ENCODE data around the gene LRRC40.
A peak's percentile ranks its signal among the peaks of the same experiment; 100 is the strongest.
"Not testable (repeated sequence)": the region's sequence is repeated elsewhere in the genome, so short reads cannot be mapped to it uniquely, and the experiment has no call there.

The LRRC40 gene

DNA sequence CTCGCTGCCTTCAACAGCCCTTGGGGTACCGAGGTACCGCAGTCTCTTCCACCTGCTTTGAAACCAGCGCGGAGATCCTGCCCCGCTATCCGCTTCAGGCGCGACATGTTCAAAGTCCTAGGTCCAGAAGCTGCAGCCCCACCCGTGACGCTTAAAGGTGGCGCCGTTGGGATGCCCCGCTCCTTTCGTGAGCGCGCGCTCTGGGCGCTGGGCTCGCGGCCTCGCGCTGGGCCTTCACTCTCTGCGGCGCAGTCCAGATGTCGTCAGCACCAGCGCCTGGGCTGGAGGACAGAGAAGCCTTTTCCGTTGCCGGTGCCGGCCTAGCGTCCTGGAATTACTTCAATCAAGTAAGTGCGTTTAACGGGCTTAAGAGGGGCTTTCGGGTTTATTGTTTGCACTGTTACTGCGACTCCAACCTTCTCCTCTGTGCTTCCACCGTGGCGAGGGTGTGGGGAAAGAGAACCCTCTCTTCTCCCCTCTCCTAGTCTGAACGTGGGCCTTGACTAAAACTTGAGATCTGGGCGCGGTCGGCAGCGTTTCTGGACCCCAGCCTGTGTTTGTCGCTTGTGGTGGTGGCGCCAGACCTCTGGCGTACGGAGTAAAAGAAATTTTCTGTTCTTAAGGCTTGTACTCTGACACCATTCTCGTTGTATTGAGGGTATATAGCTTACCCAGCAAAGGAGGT lies at the start of gene LRRC40:
Gene LRRC40, minus strand, starts transcription at position 146 of the 685 bp plus-strand sequence. Its CDS starts 39 bp downstream, at position 107.
- DNase-seq (ENCODE audit: low spot score), result peak; percentile 95

- no peak for DNase-seq (ENCODE audit: low spot score)
Observed at GRCh38 chr1:70248729-70249128, 43.4 kb upstream of the LRRC40 start.

- DNase-seq (ENCODE audit: low spot score), result no peak
Observed at GRCh38 chr1:70247768-70248167, 42.4 kb upstream of the LRRC40 start.

GRCh38 chr1:70247122-70247521 lies 41.7 kb upstream of the LRRC40 start:
- DNase-seq (ENCODE audit: low spot score), result no peak

DNA sequence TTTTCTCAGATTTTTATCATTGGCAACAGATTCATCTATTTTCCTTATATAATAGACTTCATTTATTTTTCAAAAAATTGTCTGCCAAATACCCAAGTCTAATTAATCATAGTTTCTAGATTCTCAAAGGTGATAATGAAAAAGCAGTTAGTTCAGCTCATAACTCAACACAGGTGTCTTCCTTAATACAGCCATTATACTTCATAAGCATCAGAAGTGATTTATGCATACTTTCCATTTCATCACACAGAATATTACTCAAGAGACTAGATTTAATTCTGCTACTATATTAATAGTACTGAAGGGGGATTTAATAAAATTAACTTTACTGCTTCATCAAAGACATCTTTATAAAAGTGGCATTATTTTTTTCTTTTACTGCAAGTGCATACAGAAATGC lies 34.6 kb upstream of the LRRC40 start:
- no peak for DNase-seq (ENCODE audit: low spot score)

DNA sequence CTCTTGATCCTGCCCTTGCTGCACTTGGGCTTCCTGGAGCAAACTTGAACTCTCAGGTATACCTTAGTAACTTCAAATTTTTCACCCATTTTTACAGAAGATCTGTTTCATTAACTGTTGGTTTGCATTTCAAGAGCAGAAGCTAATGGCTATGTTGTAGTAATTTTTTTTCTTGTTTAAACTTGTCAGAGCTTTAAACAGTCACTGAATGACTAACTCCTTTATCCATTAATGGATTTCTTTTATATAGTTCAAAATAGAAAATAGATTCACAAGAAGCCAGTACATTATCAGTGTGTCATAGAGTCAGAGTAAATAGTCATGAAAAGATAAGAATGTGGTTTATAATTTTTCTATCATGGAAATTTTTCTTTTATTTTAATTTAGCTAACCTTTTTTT lies 29.4 kb upstream of the LRRC40 start:
- no peak for DNase-seq (ENCODE audit: low spot score)

- DNase-seq (ENCODE audit: low spot score), result no peak
Observed at GRCh38 chr1:70231475-70231874, 26.1 kb upstream of the LRRC40 start.

DNA sequence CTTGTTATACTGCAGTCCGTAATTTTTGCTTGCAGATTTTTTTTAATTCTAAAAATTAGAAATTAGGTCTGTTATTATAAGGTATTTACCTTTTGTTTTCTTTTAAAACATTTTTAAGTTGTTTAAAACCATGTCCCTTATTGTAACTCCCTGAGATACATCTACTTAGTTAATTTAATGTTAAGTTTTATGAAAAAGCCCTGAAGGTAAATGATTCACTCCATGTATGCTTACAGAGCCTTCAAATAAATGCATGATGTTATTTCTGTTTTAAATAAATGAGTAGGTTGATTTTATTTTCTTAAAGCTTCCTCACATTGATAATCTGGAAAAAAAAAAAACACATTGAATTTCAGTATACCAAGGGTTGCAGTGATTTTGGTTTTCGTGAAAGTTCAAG lies 23.3 kb upstream of the LRRC40 start:
- DNase-seq (ENCODE audit: low spot score), result no peak

GRCh38 chr1:70227439-70227838 lies 22.1 kb upstream of the LRRC40 start:
- no peak for DNase-seq (ENCODE audit: low spot score)

DNA sequence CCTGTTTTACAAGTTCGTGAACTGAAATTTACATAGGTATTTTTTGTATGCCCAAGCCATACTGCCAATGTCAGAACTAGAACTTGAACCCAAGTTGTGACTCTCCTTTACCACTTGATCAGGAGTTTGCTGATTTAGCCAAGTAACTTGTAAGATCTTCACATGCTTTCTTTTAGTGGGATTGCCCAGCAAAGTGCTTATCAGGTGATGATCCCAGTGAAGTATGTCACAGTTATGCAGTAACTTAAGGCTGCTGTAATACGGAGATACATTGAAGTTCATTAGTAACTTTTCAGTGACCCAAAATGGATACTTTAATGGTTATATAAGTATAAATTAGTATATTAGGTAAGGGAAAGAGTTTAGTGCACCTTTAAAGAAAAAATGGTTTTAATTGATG lies 19.6 kb upstream of the LRRC40 start:
- DNase-seq (ENCODE audit: low spot score), result no peak

DNA sequence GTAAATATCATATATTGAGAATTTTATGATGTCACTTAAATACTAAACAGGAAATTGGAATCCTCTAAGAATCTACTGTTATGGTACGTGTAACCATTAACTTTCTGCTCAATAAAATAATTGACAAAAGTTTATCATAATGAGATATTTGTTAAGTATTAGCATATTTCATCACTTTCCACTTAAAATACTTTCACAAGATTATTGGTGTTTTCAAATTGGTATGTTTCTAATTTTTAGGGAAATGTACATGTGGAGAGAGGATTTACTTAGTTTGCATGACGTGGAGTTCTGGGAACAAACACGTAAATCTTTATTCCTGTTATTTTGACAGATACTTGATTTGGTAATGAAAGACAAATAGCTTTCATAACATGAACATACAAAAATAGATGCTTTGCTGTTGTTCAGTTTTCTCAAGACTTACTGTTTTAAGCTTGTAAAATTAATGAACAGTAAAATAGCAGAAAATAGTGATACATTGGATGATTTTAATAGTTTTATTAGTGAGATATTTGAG lies 17.4 kb upstream of the LRRC40 start:
- DNase-seq (ENCODE audit: low spot score), result no peak

GRCh38 chr1:70221238-70222121 lies 16.1 kb upstream of the LRRC40 start, which contains the start of gene SRSF11:
Gene SRSF11 (plus strand): TSS chr1:70221380. CDS start chr1:70221637, 257 bp downstream.
- DNase-seq (ENCODE audit: low spot score), result peak; percentile 85

GRCh38 chr1:70220517-70221237 lies 15.3 kb upstream of the LRRC40 start:
- no peak for DNase-seq (ENCODE audit: low spot score)

DNA sequence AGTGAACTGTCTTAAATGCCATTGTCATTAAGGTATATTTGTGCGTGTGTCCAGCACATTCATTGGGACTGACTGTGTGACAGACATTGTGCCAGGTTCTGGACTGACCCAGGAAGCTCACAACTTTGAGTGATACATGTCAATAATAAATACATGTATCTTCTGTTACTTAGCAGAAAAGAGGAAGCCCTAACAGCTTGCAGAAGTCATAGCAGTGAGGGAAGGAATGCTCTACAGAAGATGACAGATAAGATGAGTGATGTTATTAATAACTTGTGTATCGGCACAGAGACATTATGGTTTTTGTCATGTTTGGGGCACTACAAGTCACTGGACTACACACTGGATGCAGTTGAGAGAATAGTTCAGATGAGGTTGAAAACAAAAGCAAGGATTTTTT lies 14.6 kb upstream of the LRRC40 start:
- DNase-seq (ENCODE audit: low spot score), result no peak

- DNase-seq (ENCODE audit: low spot score), result no peak
Observed at GRCh38 chr1:70211541-70211940, 6.2 kb upstream of the LRRC40 start.

GRCh38 chr1:70210820-70211219 lies 5.4 kb upstream of the LRRC40 start:
- DNase-seq (ENCODE audit: low spot score), result no peak

GRCh38 chr1:70208292-70208691 lies 2.9 kb upstream of the LRRC40 start:
- no peak for DNase-seq (ENCODE audit: low spot score)

- DNase-seq (ENCODE audit: low spot score), result no peak
Observed at GRCh38 chr1:70207492-70207891, 2.1 kb upstream of the LRRC40 start.

- not testable (repeated sequence) for DNase-seq (ENCODE audit: low spot score)
Observed at GRCh38 chr1:70206833-70207232, 1.5 kb upstream of the LRRC40 start.

- no peak for DNase-seq (ENCODE audit: low spot score)
Observed at GRCh38 chr1:70205071-70205433, 327 bp downstream of the LRRC40 start.

DNA sequence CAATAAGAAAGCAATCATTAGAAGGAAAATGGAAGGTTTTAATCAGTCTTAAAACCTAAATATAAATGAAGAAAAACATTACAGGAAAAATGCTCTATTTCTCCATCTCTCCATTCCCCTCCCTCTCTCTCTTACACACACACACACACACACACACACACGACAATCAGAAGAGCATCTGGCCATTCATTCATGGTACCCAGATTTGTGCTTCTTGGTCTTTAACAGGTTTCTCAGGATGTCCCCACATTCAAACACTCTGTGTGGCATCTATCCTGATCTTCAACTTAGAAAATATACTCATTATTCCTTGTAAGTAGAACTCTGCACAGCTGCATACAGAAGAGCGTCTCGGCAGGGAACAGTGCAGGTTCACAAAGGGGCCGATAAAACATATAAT lies 779 bp downstream of the LRRC40 start:
- no peak for DNase-seq (ENCODE audit: low spot score)

GRCh38 chr1:70204139-70204538 lies 1.2 kb downstream of the LRRC40 start:
- no peak for DNase-seq (ENCODE audit: low spot score)
